22Rv1 (cell line): ENCODE results near the gene ARIH1.

Source experiments
- H3K27ac ChIP-seq: fragments of 450-650 bp; 2 replicates; pipeline ENCODE4 v1.5.1; 2017
- CTCF ChIP-seq: fragments of 450-650 bp; IDR thresholded peaks from 2 replicates; pipeline ENCODE4 v1.5.1; 2017; ENCODE audit warnings: mild to moderate bottlenecking
- ZFX ChIP-seq: fragments of 450-650 bp; IDR thresholded peaks from 2 replicates; pipeline ENCODE4 v1.6.1; 2017; ENCODE audit warnings: antibody characterized with exemption, borderline replicate concordance

Gene ARIH1

GRCh38 chr15:72456684-72457083 is 17.4 kb upstream of the ARIH1 start:
- TF ChIP-seq CTCF (no peak), ZFX (no peak)
- H3K27ac ChIP-seq, result no peak overlapping the region

GRCh38 chr15:72460402-72460801 is 13.7 kb upstream of the ARIH1 start:
- no peak overlapping the region for H3K27ac ChIP-seq
- TF ChIP-seq CTCF, result no peak
- no peak for TF ChIP-seq ZFX

GRCh38 chr15:72463702-72464101 is 10.4 kb upstream of the ARIH1 start:
- no peak overlapping the region for H3K27ac ChIP-seq
- TF ChIP-seq ZFX (no peak), CTCF (no peak)

- TF ChIP-seq CTCF (no peak), ZFX (no peak)
- no peak overlapping the region for H3K27ac ChIP-seq
Observed at GRCh38 chr15:72464251-72464650, 9.9 kb upstream of the ARIH1 start.

- H3K27ac ChIP-seq, result no peak overlapping the region
- TF ChIP-seq CTCF (no peak), ZFX (no peak)
Observed at GRCh38 chr15:72468103-72468502, 6.0 kb upstream of the ARIH1 start.

GRCh38 chr15:72472992-72473610 is 1.0 kb upstream of the ARIH1 start:
- peak overlapping the region; percentile 98 for H3K27ac ChIP-seq
- TF ChIP-seq CTCF (no peak), ZFX (no peak)

- no peak for TF ChIP-seq CTCF
- TF ChIP-seq ZFX, result no peak
- H3K27ac ChIP-seq, result peak overlapping the region; percentile 98
Observed at GRCh38 chr15:72474466-72474911, 359 bp downstream of the ARIH1 start.
